CD4-positive, alpha-beta T cell treated with Interleukin-17A for 4 hours (primary cell): Measurements from ENCODE around the gene UMODL1.

ENCODE experiments used
- DNase-seq: peaks from one replicate; pipeline ENCODE4 v3.0.0-alpha.2; 2020; ENCODE audit warnings: mixed read lengths

Gene UMODL1

DNA sequence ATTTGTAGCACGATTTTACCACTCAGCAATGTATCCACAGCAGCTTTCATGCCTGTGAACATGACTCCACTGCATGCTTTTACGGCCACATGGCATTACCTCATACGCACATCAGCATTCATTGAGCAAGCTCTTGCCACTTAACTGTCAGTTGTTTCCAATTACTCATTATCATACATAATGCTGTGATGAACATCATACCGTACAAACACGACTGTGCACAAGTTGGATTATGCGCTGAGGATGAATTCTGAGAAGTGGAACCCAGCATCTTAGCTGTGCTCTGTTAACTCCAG is 9.6 kb downstream of the UMODL1 start:
- DNase-seq: no peak

DNA sequence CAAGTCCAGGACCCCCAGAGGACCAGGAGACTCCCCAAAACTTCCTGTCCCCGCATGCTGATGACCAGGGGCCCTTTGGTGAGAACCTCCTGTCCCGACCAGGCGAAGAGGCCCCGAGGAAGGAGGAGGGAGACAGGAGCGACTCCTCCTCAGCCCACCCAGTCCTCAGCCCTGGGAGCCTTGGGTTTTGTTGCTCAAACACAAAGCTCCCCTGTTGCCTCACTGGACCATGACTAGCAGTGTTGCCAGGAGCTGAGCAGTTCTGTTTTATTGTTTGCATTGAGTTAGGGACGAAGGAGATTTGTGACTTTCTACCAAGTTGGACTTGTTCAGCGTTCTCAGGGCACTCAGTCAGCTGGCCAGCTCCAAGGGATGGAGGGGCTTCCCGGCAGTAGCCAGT is 10.0 kb downstream of the UMODL1 start:
- DNase-seq: no peak

DNA sequence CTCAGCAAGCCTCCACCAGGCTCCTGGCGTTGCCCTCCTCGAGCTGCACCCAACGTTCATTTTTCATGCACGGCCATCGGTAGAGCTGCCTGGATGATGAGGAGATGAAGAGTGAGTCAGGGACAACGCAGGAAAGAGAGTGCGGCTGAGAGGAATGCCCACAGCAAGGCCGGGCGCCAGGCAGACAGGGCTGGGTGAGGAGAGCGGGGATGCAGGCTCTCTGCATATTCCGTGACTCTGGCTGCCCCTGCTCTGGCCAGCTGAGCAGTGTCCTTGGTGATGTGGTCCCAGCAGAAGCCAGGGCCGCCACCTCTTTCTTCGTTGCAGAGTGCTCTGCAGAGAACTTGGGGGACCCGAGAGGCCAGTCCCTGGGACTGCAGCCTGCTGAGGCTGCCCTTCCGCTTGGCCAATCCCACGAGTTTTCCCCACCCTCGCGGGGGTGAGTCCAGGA is 10.8 kb downstream of the UMODL1 start:
- DNase-seq: no peak

DNA sequence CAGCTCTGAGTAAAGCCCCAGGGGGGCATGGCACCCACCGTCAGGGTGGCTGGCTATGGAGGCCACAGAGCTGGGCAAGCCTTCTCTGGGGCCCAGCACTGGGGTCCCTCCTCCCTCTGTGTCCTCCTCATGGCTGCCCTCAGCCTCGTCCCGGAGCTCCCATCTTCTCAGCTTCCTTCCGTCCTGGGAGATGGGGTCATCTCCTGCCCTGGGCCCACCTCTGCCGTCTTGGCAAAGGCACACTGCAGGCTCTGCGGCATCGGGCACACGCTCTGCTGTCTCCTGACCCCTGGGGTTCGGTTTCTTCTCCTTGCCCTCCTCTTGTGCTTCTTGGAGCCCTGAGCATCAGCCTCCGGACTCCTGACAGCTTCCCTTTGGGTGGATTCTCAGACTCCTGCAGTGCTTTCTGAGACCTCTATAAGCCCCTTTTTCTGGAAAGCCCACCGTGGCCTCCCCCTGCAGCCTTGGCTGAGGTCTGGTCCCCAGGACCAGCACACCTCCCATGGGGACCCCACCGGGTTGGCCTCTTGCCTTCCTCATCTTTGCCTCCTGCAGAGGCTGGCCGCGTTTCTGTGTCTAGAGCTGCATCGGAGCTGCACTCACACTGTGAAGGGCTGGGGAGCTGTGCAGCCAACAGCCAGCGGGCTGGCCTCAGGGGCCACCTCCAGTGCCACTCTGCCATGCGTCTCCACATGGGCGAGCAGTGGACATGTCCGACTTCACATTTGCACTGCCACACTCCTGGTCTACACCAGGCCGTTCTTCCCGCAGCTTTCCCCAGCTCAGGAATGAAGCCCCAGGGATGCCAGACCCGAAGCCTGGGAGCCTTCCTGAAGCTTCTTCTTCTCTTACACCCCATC is 11.6 kb downstream of the UMODL1 start:
- no peak for DNase-seq

DNA sequence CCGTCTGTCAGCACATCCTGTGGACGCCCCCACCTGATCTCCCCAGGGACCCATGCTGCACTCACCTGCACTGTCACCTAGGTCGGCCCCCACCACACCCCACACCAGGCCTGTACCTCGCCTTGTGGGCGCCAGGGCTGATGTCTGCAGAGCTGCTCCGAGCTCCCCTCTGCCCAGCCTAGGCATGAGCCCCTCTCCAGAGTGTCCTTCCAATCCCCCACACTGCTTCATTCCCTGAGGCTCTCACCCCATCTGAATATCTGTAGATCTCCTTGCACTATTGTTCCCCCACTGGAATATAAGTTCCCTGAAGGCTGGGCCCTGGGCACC is 12.2 kb downstream of the UMODL1 start:
- DNase-seq: no peak

DNA sequence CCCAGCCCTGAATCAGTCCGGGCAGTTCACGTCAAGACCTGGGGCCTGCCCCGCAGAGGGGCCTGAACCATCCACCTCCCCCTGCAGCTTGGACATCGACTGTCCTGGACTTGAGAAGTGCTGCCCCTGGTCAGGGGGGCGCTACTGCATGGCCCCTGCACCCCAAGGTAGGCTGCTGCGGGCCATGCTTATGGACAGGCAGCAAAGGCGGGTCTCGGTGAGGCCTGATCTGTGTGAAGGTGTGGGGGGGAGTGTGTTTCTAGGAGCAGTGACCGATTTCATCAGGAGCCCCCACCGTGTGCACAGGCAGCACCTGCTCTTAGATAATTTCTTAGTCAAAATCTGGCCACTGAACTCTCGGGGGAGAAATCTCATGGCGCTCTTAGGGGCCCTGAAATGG is 13.0 kb downstream of the UMODL1 start:
- DNase-seq: no peak

DNA sequence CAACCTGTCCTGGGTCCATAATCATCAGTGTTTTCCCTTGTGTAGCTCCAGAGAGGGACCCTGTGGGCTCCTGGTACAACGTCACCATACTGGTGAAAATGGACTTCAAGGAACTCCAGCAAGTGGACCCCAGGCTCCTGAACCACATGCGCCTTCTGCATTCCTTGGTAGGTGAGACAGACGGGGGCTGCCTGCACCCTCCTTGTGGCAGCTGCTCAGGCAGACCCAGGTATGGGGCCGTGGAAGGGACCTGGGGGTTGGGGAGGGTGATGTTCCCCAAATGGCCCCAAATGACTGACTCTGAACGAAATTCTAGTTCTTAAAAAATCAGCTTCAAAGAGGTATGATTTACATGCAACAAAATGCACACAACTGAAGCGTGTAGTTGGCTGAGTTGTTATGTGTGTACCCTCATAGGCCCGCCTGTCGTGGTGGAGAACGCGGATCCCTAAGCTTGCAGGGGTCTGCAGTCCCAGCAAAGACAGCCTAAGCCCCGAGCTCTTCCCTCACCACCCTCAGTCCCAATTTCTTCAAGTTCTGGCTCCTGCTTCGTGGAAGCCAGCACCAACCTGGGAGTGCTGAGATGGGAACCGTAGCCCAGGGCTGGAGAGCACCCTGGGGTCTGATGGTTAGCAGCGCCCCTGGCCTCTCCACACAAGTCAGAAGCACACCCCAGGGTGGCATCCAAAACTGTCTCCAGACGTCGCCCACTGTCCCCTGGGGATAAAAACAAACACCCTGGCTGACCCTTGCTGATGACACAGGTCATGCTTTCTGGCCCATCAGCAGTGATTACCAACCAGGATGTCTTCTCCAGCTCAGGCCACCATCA is 14.3 kb downstream of the UMODL1 start:
- no peak for DNase-seq

DNA sequence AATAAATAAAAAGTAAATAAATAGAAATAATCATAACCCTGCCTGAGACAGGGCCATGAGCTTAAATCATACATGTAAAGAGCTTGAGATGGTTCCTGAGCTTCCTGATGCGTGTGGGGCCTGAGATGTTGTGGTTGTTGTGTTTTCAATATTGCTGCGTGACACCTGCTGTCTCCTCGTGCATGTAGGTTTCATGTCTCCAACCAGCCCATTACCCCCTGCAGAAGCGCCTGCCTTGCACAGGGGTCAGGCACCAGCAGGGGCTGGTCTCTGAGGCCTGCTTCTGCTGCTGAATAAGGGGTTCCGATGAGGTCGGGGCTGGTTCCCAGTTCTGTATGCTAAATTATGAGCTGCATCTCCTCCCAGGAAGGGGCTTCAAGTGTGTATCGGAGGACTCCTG is 15.9 kb downstream of the UMODL1 start:
- no peak for DNase-seq

DNA sequence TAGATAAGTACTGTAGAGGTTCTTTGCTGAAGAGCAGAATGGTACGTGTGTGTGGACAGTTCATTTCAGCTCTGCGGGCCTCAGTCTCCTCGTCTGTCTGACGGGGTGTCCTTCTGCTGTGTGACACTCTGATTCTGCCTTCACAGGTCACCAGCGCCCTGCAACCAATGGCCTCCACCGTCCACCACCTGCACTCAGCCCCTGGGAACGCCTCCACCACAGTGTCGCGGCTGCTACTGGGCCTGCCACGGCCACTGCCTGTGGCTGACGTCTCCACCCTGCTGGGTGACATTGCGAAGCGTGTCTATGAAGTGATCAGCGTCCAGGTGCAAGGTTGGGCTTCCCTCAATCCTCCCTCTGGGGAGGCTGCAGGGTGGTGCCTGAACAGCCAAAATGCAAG is 17.0 kb downstream of the UMODL1 start:
- DNase-seq: no peak

DNA sequence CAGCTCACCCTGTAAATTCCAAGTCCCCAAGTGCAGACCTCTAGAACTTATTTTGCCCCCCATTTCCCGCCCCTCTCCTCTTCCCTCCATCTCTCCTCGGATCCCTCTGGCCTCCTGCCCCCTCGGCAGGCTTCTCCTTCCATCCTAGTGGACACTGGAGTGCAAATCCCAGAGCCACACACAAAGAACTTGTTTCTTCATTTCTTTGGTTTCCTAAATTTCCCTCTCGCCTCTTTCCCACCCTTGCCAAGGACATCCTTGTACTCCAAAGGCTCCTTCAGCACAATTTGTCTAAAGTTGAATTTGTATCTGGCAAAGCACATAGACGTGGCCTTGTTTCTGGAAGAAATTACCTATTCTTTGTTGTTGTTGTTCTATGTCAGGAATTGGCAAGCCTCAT is 17.5 kb downstream of the UMODL1 start:
- no peak for DNase-seq

DNA sequence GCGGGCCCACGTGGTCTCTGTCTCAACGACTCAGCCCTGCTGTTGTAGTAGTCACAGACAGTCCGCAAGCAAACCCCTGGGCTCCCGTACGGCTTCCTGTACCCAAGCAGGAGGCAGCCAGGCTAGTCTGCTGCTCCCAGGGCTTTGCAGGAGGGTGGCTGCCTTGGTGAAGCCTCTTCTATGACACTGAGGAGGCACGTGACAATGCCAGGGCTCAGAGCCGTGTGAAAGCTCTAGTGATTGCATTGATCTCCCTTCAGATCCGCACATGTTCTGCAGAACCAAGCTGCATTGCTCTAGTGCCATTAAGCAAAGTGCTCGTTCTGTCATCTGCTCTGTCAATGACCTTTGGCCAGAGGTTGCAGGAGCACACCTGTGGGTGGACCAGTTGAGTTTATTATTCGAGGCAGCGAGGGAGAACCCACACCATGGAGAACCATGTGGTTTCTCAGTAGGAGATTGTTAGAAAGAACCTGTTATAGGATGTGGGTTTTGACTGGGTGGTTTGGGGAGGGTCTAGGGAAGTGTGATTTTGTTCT is 18.0 kb downstream of the UMODL1 start:
- DNase-seq: peak; percentile 52

DNA sequence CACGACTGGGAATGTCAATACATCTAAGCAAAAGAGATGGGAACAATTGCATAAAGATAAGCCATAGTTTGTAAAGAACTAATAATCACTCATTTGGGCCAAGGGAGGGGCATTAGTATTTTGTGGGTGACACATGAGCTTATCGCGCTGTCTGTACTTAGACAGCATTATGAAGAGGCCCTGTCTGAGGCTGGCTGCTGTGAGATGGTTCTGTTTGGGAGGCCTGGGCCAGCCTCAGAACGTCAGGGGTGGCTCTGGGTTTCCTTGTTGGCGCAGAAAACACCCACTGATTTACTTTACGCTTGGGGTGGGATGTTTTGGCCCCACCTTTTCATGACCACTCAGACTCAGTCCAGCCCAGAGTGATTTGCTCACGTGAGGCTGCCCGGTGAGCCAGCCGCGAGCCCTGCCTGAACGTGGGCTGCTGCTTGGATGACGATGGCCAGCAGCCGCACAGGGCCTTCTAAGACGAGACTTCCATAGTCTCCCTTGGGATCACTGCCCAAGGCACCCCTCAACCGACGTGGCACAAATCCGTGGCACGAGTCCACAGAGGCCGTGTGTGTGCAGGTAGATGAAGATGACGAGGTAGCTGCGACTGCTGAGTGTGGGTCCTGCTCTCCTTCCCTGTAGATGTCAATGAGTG is 18.7 kb downstream of the UMODL1 start:
- no peak for DNase-seq

DNA sequence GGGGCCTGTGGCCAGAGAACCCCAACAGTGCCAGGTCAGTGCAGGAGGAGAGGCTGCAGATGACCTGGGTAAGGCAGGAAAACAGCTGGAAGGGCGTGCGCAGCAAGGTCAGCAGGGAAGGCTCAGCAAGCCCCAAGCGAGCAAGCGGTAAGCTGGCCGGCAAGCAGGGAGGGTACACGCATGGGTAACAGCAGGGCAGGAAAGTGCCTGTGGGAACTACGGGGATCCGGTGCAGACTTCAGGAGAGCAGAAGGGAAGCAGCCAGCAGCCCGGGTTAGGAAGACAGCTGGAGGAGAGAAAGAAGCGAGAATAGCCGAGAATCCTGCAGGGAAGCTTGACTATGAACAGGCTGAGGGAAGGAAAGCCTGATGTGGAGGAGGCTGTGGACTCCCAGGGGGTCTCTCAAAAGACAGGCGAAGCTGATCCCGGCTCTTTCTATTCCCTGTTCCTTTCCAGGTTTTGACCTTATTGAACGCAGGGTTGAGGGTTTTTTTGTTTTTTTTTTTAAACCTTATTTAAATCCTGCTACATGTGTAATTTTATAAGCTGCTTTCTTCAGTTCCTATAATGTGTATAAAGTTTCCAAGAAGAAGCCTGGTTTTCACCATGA is 20.9 kb downstream of the UMODL1 start:
- no peak for DNase-seq

DNA sequence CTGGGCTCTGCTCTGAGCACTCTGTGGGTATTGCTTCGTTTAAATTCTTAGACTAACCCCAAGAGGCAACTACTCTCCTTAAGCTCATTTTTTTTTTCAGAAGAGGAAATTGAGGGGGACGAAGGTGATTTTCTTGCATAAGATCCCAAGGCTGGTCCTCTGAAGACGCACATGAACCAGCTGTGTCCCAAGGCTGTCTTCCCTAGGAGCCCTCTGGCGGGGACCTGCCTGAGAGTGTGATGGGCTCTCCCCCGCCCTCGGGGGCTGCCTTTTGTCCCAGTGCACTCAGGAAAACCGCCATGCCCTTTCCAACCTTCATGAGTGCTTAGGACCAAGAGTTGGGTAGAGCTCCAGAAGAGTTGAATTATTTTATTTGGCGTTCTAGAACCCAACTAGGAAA is 21.7 kb downstream of the UMODL1 start:
- DNase-seq: no peak

DNA sequence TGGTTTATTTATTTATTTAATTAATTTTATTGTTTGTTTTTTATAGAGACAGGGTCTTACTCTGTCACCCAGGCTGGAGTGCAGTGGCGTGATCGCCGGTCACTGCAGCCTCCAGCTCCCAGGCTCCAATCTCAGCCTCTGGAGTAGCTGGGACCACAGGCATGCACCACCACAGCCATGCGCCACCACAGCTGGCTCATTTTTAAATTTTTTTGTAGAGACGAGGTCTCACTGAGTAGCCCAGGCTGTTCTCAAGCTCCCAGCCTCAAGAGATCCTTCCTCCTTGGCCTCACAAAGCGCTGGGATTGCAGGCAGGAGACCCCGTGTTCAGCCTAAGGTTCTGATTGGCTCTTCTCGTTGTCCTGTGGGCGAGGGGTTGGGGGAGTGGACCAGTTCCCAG is 22.1 kb downstream of the UMODL1 start:
- no peak for DNase-seq

DNA sequence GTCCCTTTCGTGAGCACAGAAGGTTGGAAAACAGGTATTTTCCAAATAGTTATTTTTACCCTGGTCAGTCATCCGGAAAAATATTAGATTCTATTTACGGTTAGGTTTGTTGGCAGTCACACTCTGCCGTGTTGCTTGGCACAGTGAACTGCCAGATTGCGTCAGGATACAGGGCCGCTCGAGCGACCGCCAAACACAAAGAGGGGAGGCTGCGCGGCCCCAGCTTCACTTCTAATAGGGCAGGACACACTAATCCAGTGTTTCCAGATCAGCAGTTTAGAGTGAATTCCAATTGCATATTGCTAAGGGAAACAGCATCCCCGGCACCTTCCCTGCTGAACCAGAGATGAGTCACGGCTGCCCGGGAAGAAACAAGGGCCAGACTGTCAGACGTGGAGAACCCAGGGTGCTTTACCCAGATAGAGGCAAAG is 22.9 kb downstream of the UMODL1 start:
- no peak for DNase-seq

DNA sequence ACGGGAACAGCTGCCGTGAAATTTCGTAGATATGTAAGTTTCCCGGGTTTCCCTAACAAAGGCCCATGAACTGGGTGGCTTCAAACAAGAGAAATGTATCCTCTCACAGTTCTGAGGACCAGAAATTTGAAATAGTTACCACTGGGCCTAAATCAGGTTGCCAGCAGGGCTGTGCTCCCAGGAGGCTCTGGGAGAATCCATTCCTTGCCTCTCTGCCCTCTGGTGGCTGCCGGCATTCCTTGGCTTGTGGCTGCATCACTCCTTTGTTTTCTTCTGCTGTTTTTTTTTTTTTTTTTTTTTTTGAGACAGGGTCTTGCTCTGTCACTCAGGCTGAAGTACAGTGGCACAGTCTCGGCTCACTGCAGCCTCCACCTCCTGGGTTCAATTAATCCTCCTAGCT is 23.7 kb downstream of the UMODL1 start:
- DNase-seq: no peak

DNA sequence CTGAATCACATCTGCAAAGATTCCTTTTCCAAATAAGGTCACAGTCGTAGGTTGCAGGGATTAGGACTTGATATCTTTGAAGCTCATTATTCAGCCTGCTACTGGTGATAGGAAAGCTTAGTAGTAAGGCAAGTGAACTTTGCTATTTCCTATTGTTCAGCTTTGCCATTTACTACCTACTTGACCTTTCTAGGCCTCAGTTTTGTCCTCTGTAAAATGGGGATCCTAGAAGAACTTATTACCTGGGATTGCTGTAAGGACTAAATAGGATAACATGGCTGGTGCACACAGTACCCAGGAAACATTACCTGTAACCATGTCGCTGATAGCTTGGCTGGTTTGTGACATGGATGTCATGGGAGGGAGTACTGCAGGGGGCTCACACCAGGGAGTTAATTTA is 24.5 kb downstream of the UMODL1 start:
- DNase-seq: no peak

DNA sequence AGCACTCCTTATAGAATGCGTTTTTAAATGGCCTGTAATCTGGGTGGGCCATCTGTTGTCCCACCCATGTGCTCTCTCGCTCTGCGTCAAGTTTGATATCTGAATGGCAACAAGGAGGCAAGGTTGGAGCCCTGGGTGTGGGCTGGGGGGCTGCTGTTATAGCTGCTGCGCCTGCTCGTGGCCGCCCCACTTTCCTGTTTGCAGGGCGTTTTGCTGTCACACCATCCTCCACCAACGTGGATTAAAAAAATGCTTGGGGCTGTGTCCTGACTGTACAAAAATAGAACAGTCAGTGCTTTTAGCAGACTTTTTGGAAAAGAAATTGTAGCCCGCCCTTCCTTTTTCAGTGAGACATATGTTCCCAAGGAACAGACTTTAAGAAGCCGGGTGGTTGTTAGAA is 25.4 kb downstream of the UMODL1 start:
- no peak for DNase-seq

DNA sequence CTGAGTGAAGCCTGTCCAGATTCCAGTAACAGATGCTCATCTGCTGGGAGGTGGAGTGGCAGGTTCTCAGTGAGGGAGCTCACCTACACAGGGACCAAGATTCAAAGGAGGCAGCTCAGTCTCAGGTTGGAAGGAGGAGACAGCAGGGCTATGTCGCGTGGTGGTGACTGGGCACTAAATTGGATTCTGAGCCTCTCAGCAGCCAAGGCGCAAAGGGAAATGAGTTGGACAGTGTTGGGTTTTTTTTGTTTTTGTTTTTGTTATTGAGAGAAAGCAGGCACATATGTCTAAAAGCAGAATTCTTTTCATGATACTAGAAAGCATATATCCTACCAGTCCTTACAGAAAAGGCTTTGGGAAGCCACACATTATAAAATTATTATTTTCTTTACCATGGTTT is 26.2 kb downstream of the UMODL1 start:
- DNase-seq: no peak

DNA sequence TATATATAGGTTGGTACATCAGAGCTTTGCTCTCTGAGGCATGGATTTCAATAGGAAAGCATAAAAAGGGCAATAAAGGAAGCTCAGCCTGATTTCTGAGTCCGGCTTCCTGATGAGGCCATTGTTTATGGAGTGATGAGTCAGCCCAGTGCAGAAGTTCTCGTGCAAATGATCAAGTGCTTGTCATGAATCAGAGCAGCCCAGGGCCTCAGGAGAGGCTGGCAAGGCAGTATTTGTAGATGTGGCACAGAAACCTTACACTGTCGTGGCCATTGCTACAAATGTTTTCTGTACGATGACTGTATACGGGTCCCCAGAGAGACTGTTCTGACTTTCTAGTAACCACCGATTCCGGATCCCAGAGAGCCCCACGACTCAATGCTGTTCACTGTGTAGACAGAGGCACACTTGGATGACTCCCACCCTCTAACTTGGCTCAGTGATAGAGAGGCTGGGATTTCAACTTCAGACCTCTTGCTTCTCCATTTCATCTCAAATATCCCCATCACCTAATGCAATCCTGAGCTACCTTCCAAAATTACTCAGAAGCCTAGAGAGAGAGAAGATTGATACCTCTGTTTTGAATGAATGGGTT is 26.8 kb downstream of the UMODL1 start:
- peak; percentile 10 for DNase-seq

DNA sequence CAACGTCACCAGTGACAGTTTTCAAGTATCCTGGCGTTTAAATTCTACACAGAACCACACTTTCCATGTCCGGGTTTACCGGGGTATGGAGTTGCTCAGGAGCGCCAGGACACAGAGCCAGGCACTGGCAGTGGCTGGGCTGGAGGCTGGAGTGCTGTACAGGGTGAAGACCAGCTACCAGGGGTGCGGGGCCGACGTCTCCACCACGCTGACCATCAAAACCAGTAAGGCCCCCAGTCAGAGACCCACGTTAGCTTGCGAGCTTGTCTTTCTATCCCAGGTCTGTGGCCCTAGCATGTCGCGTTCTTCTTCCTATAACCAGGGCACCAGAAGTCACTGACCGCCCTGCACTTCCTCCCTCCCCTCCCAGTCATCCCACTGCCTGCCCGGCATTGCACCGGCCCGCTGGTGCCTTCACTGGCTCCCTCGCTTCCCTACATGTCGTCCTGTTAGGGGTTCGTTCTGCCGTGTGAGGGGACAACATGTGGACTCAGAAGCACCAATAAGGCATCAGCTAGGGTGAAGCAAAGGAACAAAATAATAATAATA is 27.9 kb downstream of the UMODL1 start:
- no peak for DNase-seq

DNA sequence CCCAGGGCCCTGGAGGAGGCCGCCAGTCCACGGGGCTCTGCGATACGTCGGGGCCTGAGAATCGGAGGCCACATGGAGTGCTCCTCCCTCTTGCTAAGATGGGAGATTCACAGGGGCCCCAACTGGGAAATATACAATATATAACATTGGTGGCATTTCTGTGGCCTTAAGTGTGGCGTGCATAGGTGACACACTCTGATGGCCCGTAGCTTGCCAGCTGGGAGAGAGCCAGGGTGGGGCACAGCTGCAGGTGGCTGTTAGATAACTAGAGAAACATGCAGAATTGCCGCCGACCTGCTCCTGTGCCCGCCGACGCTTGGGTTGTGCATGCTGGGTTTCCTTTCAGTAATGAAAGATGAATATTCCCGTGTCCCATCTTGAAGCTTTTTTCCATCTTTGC is 30.1 kb downstream of the UMODL1 start:
- no peak for DNase-seq
